Body of pancreas (tissue), 4 donors: ENCODE data around the gene EEF2.

ENCODE experiments used
- POLR2A ChIP-seq, 3 donors: fragments of 450-650 bp; IDR thresholded peaks; one replicate each; pipeline ENCODE4 v1.6.1; 2016; ENCODE audit warnings: antibody characterized with exemption in 3 of 3, mild to moderate bottlenecking in 2 of 3
- TF ChIP-seq, protein P1 (sequence below), 7 experiments: fragments of 450-650 bp in 4 of 7; fragments of 200-600 bp in 3 of 7; sonication (generic) in 3 of 7; IDR thresholded peaks; one replicate each; pipeline ENCODE4 v1.5.1; 2016 to 2019; ENCODE audit warnings: antibody characterized with exemption in 7 of 7

DNA sequence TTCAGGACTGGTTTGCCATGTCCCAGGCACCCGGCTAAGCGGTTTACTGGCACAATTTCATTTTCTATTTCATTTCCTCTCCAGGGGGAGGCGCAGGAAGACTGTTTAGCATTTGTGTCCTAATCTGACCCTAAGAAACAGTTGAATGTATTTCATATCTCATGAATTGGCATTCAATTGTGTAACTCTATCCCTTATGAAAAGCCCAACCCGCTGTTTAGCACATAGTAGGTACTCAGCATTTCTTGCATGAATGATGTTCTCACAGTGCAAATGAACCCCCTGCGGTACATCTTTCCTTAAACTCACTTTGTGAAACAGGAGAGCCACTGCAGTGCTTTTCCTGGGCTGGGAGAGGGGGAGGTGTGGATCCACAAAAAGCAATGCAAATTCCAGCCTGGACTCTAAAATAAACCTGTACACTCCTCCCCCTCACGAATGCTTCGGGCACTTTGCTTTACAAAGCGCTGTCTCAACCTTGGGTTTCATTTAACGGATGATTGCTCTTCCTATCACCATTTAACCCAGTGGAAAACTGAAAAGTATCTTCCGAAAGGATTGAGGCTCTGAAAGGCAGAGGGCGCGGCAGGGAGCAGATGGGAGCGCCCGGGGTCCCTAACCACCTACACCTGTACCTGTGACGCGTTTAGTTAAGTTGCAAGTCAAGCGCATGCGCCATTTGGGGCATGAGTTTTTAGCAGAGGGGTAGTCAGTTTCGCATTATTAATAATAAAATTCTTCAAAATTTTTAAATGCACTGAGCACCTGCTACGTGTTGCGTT is 1.2 kb upstream of the EEF2 start:
- no peak for TF ChIP-seq POLR2A (IDR thresholded peaks at IDR 0.05)
- TF ChIP-seq, protein P1, sequence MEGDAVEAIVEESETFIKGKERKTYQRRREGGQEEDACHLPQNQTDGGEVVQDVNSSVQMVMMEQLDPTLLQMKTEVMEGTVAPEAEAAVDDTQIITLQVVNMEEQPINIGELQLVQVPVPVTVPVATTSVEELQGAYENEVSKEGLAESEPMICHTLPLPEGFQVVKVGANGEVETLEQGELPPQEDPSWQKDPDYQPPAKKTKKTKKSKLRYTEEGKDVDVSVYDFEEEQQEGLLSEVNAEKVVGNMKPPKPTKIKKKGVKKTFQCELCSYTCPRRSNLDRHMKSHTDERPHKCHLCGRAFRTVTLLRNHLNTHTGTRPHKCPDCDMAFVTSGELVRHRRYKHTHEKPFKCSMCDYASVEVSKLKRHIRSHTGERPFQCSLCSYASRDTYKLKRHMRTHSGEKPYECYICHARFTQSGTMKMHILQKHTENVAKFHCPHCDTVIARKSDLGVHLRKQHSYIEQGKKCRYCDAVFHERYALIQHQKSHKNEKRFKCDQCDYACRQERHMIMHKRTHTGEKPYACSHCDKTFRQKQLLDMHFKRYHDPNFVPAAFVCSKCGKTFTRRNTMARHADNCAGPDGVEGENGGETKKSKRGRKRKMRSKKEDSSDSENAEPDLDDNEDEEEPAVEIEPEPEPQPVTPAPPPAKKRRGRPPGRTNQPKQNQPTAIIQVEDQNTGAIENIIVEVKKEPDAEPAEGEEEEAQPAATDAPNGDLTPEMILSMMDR (IDR thresholded peaks at IDR 0.05): peak; percentile 36 to 74 (median 70)
